ENCODE measurements around the gene LMBR1.
"Not testable (repeated sequence)": the region's sequence is repeated elsewhere in the genome, so short reads cannot be mapped to it uniquely, and the experiment has no call there.

LMBR1 gene

GRCh38 chr7:156843582-156843981 is 49.4 kb downstream of the LMBR1 start:
- not testable (repeated sequence) for DNase-seq

DNA sequence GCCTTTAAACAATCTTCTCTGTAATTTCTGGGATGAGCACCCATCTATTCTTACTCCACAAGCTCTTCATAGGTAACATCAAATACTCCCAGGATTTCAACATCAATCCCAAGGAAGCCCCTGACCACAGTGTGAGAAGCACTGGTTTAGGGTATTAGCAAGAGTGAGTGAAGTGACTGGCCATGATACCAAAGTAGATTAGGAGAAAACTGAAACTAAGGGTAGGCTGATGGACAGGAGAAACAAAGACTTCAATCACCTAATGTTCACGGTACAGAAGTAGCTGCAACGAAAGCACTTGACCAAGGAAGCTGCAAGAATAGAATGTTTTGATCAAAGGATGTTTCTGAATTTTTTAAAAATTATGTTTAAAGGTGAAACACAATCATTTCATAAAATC is 49.8 kb downstream of the LMBR1 start:
- DNase-seq, result no peak

DNA sequence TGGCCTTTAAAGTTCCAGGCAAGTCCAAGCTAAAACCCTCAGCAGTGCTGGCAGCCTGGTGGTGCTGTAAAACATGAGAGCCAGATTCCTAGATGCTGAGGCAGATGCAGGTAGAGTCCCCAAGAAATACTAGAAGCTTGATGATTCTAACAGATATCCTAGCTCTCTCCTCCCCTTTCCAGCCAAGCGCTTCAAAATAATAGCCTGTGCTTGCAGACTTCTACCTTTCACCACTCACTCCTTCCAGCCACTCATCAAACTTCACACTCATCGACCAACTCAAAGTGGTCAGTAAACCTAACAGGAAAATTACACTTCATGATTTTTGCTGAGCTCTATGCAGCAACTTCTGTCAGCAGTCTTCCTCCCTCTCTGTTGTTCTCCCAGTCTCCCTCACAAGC is 50.2 kb downstream of the LMBR1 start:
- no peak for DNase-seq

GRCh38 chr7:156842317-156842716 is 50.7 kb downstream of the LMBR1 start:
- no peak for DNase-seq

- DNase-seq, result no peak
These were observed 51.5 kb downstream of the LMBR1 start for GRCh38 chr7:156841497-156841896.

GRCh38 chr7:156840134-156840533 is 52.8 kb downstream of the LMBR1 start:
- DNase-seq, result no peak

- DNase-seq, result no peak
These were observed 56.5 kb downstream of the LMBR1 start for GRCh38 chr7:156836443-156836842.

DNA sequence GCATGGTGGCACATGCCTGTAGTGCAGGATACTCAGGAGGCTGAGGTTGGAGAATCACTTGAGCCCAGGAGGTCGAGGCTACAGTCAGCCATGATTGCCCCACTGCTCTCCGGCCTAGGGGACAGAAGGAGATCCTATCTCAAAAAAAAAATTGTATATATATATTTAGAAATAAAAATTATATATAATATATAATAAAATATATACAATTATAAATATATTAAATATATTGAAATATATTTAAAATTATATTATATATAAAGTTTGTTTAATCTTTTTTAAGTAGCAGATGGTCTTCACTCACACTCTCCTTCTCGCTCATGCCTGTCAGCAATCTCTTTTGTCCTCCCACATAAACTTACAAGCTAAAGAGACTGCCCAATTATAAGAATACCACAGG is 58.5 kb downstream of the LMBR1 start:
- no peak for DNase-seq

DNA sequence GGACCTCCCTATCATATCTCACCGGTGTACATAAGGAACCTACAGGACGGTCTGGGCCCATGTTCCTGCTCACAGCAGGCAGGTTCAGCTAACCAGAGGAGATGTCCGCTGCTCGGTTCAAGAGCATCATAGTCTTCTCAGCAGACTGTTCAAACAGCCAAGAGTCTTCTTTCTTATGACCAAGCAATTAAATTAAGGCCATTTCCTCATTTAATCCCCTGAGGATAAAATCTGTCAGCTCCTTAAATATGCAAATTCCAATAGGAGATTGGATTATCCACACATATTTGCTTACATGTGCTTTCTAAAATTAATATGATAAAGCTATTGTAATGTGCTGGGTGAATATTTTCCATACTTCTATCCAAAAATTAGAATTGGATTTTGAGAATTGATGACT is 59.7 kb downstream of the LMBR1 start:
- no peak for DNase-seq

DNA sequence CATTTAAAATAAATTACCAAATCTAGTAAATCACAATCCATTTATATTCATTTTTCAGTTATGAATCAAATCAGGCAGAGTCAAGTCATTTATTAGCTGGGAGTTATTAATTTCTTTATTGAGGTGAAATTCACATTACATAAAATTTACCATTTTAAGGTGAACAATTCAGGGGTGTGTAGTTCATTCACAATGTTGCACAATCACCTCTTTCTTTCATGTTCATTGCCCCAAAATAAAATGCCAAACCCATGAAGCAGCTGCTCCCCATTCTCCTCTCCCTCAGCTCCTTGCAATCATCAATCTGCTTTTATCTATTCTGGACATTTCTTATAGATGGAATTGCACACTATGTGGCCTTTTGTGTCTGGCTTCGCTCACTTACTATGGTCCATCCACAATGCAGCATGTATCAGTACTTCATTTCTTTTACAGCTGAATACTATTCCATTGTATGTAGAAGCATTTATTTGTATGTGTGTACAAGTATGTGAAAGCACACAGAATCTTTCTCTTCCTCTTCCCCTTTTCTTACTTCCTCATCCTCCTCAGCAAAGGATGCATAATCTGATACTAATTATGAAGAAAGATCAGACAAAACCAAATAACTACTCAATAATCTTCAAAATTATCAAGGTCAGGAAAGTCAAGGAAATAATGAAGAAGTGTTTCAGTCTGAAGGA is 60.6 kb downstream of the LMBR1 start:
- DNase-seq, result no peak

DNA sequence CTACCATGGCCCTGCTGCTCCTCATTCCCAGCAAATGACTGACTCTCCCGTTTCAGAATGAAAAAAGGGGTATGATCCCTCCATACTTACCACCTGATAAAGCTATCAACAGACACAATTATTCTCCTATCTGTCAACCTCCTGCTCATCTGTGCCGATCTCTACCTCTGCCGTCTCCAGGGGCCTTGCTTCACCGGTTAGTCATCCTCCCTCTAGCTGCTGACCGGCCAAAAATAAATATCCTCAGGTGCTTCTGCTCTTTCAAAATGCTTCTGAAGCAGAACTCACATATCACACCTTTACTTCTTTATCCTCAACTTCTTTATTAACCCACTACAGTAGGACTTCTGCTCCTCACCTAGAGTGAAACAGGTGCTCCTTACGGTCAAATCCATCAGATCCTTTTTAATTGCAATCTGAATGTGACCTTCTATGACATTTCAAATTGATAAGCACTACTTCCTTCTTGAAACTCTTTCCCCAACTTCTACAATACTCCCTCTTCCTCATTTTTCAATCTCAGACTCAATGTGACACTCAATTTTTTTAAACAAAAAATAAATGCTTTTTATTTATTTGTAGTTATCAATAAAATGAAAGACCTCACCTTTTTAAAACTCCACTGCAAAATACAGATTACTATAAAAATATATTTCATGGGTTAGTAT is 63.2 kb downstream of the LMBR1 start:
- DNase-seq, result no peak

- DNase-seq, result no peak
These were observed 65.3 kb downstream of the LMBR1 start for GRCh38 chr7:156827587-156828203.

DNA sequence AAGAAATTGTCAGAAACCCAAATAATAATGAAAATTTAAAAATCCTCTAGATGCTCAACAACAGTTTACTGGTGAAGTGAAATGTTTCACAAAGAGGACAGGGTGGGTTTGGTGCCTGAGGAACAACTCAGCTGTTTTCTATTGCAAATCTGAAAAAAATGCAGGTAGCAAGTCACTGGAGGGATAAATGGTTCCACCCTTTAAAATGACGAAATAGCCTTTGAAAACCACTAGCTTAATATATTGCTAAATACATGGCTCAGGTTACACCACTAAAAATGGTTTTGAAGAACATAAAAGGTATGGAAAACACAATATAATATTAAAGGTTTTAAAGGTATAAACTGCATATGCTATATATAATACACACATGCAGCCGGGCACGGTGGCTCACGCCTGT is 69.5 kb downstream of the LMBR1 start:
- DNase-seq, result no peak

DNA sequence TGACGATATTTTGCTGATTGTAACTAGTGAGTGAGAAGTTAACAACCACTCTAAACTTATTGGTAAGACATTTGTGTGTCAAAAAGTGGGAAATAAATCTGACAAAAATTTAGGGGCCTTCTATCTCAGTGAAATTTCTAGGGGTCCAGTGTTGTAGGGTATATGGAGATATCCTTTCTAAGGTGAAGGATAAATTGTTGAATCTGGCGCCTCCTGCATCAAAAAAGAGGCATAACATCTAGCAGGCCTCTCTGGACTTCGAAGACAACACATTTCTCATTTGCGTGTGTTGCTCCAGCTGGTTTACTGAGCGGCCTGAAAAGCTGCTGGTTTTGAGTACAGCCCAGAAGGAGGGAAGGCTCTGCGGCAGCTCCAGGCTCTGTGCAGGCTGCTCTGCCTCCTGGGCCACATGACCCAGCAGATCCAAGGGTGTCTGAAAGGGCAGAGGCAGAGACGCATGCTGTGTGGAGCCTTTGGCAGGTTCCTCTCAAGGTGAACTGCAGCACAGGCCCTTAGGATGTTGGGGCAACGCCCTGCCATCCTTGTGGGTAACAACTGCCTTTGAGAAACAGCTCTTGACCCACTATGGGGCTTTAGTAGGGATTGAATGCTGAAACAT is 72.4 kb downstream of the LMBR1 start:
- DNase-seq, result no peak

- no peak for DNase-seq
These were observed 73.2 kb downstream of the LMBR1 start for GRCh38 chr7:156819733-156820295.

- no peak for DNase-seq
These were observed 74.8 kb downstream of the LMBR1 start for GRCh38 chr7:156818133-156818532.

- DNase-seq, result peak; percentile 42
These were observed 75.9 kb downstream of the LMBR1 start for GRCh38 chr7:156816943-156817572.

DNA sequence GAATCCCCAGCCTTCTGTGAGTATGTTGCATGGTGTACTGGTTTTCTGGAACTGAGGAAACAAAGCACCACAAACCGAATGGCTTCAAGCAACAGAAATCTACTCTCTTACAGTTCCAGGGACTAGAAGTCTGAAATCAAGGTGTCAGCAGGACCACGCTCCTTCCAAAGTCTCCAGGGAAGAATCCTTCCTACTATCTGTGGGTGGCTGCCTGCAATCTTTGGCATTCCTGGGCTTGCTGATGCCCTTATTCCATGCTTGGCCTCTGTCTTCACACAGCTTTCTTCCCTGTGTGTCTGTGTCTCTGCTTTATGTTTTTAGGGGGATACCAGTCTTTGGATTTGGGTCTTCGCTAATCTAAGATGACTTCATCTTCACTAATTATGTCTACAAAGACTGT is 81.3 kb downstream of the LMBR1 start:
- no peak for DNase-seq

GRCh38 chr7:156803656-156804055 is 89.3 kb downstream of the LMBR1 start:
- not testable (repeated sequence) for DNase-seq

DNA sequence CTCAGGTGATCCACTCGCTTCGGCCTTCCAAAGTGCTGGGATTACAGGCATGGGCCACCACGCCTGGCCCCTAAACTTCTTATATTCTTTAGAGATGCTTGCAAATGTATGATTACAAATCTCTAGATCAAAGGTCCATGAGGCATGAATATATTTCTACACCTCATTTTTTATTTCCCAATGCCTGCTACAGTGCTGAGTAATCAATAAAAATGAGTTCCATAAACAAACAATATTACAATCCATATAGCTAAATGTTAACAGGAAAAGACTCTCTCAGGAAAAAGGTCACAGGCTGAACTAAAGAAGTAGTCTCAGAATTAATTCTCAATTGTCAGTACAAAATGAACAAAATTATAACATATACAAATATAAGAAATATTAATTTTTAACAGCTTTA is 90.8 kb downstream of the LMBR1 start:
- DNase-seq, result no peak

- no peak for DNase-seq
These were observed 97.6 kb downstream of the LMBR1 start for GRCh38 chr7:156795415-156795814.

- DNase-seq, result no peak
These were observed 99.6 kb downstream of the LMBR1 start for GRCh38 chr7:156793334-156793733.

DNA sequence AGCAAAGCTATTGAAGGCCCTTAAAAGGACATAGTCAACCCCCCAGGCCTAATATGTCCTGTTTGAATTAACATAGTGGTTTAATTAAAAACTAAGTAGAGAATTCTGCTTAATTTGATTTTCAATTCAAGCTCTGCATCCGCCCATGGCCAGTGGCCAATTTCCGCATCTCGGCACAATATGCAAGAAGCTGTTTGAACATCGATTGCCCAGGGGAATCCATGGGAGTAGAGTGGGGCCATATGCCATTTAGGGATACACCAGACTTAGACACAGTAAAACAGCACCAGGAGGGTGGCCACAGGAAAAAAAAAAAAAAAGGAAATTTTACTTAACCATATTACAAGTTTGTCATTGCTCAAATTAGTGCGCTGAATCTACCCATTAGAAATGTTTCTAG is 100.4 kb downstream of the LMBR1 start:
- no peak for DNase-seq

Measured in NCI-H510A treated with DMSO at 0.1 percent for 48 hours (cell line).